Measurements from ENCODE around the gene TIPRL. TPM values are rescaled to one million over a fixed set of nuclear protein-coding genes. Genes with fewer than 3 reads are reported as not detected.
"Not testable (repeated sequence)": the region's sequence is repeated elsewhere in the genome, so short reads cannot be mapped to it uniquely, and the experiment has no call there.

Gene TIPRL
- total RNA-seq, 1 donor from 2014 or later = 32.0 TPM

DNA sequence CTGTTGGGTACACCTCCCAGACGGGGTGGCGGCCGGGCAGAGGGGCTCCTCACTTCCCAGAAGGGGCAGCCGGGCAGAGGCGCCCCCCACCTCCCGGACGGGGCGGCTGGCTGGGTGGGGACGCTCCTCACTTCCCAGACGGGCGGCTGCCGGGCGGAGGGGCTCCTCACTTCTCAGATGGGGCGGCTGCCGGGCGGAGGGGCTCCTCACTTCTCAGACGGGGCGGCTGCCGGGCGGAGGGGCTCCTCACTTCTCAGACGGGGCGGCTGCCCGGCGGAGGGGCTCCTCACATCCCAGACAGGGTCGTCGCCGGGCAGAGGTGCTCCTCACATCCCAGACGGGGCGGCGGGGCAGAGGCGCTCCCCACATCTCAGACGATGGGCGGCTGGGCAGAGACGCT lies 28.9 kb downstream of the TIPRL start:
- DNase-seq (ENCODE audit: extremely low read depth, low read depth, low spot score) = not testable (repeated sequence)

DNA sequence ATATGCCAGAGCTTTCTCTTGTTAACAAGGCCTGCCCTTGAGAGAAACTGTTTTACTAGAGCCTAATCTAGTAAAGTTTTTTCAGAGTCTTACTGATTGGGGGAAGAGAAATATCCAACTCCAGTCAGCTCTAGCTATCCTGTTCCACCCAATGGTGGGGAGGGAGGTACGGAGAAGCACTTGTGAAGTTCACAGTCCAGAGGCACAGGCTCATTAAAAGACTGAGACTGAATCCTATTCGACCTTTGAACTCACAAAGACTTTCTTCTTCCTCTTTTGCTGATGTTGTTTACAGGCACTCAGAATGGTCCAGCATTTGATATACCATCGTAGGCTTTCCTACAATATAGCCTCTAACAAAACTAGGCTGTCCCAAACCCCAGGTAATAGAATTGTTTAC lies 31.6 kb downstream of the TIPRL start:
- no peak for DNase-seq (ENCODE audit: extremely low read depth, low read depth, low spot score)

DNA sequence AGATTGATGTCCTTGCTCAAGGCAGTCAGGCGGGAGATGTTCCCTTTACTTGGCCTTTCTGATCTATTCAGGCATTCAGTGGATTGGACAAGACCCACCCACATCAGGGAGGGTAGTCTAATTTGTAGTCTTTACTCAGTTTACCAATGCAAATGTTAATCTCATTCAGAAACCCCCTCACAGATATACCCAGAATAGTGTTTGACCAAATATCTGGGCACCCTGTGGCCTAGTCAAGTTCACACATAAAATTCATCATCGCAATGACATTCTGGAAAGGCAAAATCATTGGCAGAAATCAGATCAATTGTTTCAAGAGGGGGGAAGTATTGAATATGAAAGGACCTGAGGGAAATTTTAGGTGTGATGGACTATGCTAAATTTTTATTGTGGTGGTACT lies 34.6 kb downstream of the TIPRL start:
- no peak for DNase-seq (ENCODE audit: extremely low read depth, low read depth, low spot score)

DNA sequence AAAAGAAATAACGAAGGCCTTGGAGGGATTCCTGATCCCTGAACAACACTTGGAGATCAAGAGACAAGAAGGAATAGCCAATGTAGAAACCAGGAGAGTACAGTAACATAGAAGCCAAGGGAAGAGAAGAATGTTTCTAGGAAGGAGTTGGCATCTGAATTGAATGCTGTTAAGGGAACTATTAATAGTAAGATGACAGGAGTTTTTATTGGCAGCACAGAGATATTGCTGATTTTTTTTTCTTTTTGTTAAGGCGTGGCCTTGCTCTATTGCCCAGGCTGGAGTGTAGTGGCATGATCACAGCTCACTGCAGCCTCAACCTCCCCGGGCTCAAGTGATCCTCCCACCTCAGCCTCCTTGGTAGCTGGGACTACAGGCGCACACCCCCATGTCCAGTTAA lies 37.4 kb downstream of the TIPRL start:
- no peak for DNase-seq (ENCODE audit: extremely low read depth, low read depth, low spot score)

DNA sequence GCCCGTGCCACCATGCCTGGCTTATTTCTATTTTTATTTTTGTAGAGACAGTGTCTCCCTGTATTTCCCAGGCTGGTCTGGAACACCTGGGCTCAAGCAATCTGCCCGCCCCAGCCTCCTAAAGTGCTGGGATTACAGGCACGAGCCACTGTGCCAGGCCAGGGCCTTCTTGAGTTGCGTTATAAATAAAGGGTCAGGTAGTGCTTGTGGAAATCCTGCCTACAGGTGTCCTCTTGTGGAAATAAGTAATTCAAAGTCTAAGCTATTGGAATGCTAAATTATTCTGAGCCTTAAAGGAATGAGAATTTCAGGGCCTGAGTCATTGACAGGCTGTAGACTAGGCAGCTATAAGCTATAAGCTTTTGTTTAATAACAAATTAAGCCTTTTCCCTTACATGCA lies 38.9 kb downstream of the TIPRL start:
- DNase-seq (ENCODE audit: extremely low read depth, low read depth, low spot score) = no peak

DNA sequence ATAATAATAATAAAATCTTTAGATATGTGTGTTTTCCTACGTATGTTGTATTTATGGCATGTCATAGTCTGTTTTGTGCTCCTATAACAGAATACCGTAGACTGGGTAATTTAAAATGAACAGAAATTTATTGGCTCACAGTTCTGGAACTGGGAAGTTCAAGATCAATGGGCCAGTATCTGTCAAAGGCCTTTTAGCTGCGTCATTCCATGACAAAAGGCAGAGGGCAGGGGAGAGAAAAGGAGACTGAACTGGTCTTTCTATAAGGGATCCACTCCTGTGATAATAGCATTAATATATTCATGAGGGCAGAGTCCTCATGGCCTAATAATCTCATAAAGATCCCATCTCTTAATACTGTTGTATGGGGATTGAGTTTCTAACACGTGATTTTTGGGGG lies 39.9 kb downstream of the TIPRL start:
- no peak for DNase-seq (ENCODE audit: extremely low read depth, low read depth, low spot score)

DNA sequence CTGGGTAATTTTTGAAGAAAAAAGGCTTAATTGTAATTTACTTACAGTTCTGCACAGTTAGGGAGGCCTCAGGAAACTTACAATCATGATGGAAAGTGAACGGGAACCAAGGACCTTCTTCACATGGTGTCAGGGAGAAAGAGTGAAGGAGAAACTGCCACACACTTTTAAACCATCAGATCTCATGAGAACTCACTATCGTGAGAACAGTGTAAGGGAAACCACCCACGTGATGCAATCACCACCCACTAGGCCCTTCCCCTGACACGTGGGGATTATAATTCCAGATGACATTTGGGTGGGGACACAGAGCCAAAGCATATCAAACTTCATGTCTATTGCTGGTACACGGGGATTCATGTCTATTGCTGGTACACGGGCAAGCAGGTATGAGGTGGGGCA lies 41.7 kb downstream of the TIPRL start:
- DNase-seq (ENCODE audit: extremely low read depth, low read depth, low spot score) = no peak

DNA sequence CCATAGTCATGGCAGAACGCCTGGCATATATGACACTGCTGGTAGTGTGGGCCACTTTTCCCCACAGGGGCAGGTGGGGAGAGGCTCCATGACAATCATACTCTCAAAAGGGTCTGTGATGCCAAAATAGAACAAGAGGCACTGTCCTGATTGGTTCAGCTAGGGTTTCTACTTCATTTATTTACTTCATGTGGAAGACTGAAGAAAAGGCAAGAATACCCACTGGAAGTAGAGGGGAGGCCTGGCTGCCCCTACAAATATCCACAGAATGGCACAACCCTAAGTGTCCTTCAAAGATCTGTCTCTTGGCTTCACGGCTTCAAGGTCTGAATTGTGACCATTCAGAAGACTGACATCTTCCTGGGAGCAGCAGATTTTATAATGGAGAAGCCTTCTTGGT lies 42.5 kb downstream of the TIPRL start:
- no peak for DNase-seq (ENCODE audit: extremely low read depth, low read depth, low spot score)

DNA sequence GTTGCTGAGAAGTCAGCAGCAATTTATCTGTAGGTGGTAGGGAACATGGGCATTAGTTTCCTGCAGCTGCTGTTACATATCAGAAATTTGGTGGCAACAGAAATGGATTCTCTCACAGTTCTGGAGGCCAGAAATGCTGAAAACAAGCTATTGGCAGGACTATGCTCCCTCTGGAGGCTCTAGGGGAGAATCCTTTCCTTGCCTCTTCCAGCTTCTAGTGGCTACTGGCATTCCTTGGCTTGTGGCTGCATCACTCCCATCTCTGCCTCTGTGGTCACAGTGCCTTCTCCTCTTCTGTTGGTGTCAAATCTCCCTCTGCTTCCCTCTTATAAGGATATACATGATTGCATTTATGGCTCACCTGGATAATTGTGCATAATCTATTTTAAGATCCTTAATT lies 44.5 kb downstream of the TIPRL start:
- no peak for DNase-seq (ENCODE audit: extremely low read depth, low read depth, low spot score)

DNA sequence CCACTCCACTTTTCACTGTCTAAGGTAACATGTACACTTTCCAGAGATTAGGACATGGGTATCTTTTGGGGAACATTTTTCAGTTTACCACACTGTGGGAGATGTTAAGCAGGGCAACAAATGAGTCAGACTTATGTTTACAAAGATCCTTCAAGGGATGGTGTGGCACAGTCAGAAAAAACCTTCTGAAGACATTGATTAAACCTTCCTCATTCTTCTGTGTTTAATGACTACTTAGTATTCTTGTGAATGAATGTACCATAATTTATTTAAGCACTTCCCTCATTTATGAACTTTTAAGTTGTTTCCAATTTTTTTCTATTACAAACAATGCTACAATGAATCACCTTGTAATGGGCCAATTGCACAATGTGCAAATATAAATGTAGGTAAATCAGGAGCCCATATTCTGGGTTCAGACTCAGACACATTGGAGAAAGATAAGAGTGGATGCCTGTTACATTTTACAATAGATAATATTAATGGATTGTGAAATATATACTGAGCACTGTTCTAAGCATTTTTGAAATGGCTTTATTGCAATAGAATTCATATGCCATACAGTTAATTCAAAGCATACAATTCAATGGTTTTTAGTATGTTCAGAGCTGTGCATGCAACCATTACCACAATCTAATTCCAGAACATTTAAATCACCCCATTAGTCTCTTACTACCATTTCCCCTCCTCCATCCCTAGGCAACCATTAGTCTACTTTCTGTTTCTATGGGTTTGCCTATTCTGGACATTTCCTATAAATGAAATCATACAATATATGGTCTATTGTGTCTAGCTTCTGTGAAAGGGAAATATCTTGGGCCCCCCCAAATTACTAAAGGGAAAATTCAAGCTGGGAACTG lies 45.1 kb downstream of the TIPRL start:
- no peak for DNase-seq (ENCODE audit: extremely low read depth, low read depth, low spot score)

DNA sequence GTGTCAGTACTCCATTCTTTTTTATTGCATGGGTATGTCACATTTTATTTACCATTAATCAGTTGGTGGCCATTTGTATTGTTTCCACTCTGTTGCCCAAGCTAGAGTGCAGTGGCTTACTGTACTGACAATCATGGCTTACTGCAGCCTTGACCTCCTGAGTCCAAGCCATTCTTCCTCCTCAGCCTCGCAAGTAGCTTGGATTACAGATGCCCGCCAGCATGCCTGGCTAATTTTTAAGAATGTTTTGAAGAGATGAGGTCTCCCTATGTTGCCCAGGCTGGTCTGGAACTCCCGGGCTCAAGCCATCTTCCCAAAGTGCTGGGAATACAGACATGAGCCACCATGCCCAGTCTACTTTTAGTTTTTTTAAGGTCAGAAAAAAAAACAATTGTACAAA lies 46.2 kb downstream of the TIPRL start:
- DNase-seq (ENCODE audit: extremely low read depth, low read depth, low spot score) = no peak

DNA sequence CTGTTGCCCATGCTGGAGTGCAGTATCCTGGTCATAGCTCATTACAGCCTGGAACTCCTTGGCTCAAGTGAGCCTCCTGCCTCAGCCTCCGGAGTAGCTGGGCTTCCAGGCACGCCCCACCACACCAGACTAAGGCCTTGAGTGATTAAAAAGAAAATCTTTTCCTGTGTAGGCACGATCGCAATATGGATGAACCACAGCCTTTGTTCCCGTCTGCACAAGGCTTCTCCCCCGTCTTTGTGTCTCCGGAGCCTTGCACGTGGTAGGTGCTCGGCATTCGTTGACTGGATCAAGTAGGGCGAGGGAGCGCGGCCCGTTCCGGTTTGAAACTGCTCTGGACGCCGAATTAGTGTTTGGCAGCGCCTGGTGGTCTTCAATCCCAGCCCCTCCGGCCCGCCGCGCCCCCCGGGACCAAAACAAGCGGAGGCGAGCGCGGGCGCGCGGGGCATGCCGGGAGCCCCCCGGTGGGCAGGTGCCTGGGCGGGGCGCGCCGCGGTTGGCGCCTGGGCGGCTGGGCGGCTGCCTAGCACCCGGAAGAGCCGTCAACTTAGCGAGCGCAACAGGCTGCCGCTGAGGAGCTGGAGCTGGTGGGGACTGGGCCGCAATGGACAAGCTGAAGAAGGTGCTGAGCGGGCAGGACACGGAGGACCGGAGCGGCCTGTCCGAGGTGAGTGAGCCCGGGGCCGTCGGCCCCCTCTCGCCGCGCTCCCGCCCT lies 46.9 kb downstream of the TIPRL start, which contains the start of gene SFT2D2:
TSS of gene SFT2D2 (plus strand) at position 529 of the 715 bp plus-strand sequence. CDS start at position 605, 76 bp downstream.
- DNase-seq (ENCODE audit: extremely low read depth, low read depth, low spot score) = no peak

DNA sequence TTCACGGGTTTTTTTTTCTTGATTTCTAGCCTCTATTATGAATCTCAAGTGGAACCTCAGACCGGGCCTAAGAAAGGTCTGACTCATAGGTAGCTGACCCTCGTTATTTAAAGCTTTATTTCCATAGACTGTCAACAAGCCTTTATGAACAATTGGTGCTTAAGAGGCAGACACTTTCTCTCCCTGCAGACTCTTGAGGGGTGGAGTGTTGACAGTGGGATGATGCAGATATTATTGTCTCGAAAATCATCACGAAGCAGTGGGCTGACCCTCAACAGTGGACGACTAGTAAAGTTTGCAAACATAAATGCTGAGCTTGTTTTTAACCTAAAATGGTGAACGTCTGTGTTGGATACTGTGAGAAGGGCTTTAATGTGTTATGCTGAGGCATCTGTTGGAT lies 48.9 kb downstream of the TIPRL start:
- peak; percentile 33 for DNase-seq (ENCODE audit: extremely low read depth, low read depth, low spot score)

DNA sequence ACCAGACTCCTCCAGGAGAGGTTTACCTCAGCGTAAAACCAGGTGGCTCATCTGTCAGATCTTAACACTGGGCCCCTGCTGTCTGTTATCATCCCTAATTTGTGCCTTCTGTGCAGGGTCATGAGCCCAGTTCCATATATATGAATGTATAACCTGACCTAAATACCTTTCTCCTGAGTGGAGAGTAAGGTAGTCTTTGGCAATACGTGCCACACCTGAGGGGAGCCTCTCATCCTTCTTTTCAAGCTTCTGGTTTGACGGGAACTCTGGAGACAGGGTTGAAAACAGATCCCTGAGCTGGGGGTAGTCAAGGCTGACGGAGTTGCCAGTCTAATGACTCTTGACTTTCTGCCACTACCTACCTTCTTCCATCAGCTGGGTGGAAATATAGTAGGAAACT lies 51.1 kb downstream of the TIPRL start:
- DNase-seq (ENCODE audit: extremely low read depth, low read depth, low spot score) = no peak

DNA sequence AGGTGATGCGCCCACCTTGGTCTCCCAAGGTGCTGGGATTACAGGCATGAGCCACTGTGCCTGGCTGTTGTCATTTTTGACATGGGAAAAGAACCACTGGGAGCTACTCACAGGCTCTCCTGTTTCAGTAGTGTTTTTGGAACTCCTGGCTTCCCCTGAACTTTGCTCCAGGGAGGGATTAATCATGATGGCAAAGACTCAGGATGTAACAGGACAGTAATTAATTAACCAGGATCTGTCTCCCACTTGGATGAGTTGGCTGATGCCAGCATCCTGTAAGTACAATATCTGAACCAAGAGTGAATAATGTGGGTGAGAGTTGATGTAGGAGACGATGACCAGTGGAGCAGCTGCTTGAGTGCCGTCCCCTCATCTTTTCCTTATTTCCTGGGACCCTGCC lies 51.9 kb downstream of the TIPRL start:
- DNase-seq (ENCODE audit: extremely low read depth, low read depth, low spot score) = no peak

DNA sequence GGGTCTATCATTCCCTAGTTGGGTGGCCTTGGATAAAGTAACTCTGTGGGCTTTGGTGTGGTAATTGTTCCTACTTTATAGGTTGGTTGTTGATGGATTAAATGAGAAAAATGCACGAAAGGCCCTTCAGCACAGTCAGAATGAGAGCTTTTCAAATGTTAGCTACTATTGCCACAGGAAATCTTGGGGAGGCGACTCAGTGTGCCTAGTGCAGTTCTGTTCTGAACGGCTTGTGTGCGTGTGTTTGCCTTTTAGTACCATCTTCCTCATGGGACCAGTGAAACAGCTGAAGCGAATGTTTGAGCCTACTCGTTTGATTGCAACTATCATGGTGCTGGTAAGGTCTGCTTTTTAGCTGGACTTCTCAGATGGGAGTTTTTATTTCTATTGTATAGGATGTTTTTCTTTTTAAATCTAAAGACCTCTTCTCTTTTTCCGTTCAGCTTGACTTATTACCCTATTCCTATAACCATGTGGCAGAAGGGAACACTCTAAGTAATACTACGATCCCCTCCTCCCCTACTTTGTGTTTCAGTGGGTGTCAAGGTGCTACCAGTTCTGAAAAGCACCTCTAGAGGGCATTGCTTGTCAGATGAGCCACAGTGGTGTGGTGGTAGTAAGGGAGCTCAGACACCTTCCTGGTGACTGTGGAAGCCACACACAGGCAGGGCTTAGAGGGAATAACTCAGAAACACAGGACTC lies 56.2 kb downstream of the TIPRL start:
- DNase-seq (ENCODE audit: extremely low read depth, low read depth, low spot score) = no peak

DNA sequence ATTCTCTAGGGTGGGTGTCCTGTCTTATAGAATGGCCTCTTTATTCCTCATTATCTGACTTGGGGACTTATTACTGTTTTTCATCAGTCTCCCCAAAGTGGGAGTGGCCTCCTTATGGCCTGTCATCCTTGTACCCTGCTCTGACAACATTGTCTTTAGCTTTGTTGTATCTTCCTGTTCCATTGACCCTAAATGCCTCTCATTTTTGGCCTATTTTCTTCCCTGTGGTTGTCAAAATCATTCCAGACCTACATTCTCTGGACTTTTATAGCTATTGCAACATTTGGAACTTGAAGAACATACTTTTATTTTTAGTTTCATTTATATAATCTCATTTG lies 56.8 kb downstream of the TIPRL start:
- no peak for DNase-seq (ENCODE audit: extremely low read depth, low read depth, low spot score)

DNA sequence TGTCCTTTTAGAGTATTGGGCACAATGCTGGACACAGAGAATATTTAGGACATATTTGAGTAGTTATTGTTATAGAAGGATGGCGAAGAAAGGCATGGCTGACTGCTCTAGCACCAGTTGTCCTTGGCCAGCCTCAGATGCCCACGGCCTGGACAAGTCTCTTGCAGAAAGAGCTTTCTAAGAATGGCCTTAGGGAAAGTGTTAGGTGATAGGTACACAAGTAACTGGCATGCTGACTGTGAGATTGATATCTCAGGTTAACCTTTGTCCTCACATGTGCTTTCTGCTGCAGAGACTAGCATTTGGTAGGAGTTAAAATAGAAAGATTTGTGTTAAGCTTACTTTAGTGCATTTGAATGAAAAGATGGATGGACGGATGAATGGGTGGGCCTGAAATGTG lies 57.2 kb downstream of the TIPRL start:
- DNase-seq (ENCODE audit: extremely low read depth, low read depth, low spot score) = no peak

DNA sequence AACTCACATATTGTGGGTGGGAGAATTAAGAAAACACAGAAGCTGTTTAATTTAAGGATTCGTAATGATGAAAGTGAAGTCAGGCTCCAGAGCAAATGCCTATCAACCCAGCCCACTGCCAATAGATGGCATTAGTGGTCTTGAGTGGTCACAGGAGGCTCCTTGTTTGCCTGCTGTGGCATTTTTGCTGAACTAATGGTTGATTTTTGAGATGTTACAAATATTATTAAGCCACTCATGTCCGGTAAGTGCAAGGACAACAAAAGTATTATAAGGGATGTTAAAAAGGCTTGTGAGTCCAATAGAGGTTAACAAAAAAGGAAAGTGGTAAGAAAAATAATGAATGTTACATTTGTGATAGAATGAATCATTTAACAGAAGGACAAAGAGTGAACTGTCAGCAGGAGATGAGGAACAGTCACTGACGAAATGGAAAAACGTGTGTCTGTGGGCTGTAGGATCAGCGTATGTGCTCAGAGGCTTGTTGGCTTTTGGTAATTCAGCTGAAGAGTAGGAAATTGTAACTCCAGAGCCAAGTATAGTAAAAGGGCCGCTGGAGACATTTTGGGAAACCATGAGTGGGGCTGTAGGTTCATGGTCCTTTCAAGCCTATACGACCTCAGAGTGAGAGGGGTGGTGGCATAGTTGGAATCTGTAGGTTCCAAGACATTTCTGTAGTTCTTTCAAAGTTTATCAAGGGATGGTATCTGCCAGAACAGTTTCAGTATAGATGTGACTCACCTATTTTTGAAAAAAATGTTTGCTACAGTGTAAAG lies 58.3 kb downstream of the TIPRL start:
- no peak for DNase-seq (ENCODE audit: extremely low read depth, low read depth, low spot score)

DNA sequence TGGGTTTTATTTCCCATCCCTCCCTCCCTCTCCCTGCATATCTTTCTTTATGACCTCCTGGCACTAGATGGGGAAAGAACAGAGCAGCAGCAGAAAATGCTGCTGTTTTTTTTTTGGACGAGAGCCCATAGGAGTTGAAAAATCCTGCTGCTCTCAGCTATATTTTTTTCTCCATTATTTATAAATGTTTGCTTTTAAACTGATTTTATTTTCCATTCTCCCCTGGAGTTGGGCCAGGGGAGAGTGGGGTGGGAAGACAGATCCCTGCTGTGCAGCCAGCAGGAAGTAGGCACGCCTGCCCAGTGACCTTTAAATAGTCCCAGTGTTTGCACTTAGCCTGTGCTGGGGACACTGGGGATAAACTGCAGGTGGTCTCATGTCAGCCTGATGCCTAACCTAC lies 64.4 kb downstream of the TIPRL start:
- no peak for DNase-seq (ENCODE audit: extremely low read depth, low read depth, low spot score)

DNA sequence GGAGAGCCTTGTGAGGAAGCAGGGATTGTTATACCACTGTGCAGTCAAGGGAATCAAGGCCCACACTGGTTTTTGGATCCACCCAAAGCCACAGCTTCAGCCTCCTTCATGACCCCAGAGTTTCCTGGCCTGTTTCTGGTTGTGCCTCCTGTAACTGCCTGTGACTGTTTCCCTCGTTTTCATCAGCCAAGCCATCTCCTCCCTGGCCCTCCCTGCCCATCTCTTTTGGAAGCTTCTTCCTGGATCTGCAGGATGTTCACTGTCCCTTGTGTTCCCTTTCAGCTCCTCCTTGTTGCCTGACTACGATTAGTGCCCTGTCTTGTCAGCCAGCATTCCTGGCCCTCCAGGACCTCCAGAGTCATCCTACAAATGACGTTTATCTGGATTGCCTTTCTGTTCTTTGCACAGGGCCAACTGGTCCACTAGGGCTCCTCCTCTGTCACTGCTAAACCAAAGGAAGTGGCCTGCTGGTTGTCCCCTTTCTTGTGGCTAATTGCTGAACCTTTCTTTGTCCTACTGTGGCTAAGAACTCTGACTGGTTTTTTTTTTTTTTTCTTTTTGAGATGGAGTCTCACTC lies 65.0 kb downstream of the TIPRL start:
- no peak for DNase-seq (ENCODE audit: extremely low read depth, low read depth, low spot score)
